Brain microvascular endothelial cell (primary cell): ENCODE data around the gene SEZ6L.

Experiments used
- DNase-seq: peaks from one replicate; pipeline ENCODE4 v3.0.0-alpha.2; 2020
- H3K27ac ChIP-seq: fragments of 250-450 bp; sonication (Bioruptor Pico); 2 replicates; pipeline ENCODE4 v1.5.1; 2020; ENCODE audit warnings: mild to moderate bottlenecking, moderate library complexity
- H3K27me3 ChIP-seq: fragments of 250-450 bp; sonication (Bioruptor Pico); replicated peaks from 2 replicates; pipeline ENCODE4 v1.5.1; 2020; ENCODE audit warnings: mild to moderate bottlenecking
- H3K36me3 ChIP-seq: fragments of 250-450 bp; sonication (Bioruptor Pico); replicated peaks from 2 replicates; pipeline ENCODE4 v1.5.1; 2020; ENCODE audit warnings: mild to moderate bottlenecking
- H3K4me3 ChIP-seq: 2 replicates; pipeline ENCODE4 v1.5.1; 2011; ENCODE audit warnings: low read depth, mild to moderate bottlenecking, control low read depth, low read length, moderate library complexity
- in situ Hi-C: cut with HindIII; loops from 2 replicates; pipeline ENCODE4 v1.10.0; 2017; ENCODE audit warnings: low sequenced_read_pairs, low pct_ligation_motif_present
- TF ChIP-seq, protein P1 (sequence below): IDR thresholded peaks from 2 replicates; pipeline ENCODE4 v1.5.1; 2011; ENCODE audit warnings: low read depth, mild to moderate bottlenecking, moderate library complexity, low read length, control low read depth, inconsistent platforms; ENCODE audit errors: missing control alignments

The SEZ6L gene

DNA sequence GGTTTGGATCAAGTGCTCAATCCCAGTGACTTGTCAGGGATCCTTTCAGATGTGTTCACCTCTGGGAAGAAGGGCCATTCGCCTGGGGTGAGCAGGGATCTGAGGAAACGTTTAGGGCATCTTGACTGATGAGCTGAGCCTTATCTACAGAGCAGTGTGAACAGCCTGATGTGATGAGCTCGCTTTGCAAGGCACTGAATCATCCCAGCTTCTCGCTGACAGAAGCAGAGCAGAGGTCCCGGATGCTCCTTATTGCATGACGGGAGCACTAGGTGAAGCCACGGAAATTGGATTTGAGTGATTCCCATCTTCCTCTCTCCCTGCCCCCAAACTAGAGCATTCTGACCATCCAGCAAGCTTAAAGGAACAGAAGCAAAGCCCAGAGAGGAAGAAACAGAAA is 46.5 kb downstream of the SEZ6L start:
- TF ChIP-seq, protein P1, sequence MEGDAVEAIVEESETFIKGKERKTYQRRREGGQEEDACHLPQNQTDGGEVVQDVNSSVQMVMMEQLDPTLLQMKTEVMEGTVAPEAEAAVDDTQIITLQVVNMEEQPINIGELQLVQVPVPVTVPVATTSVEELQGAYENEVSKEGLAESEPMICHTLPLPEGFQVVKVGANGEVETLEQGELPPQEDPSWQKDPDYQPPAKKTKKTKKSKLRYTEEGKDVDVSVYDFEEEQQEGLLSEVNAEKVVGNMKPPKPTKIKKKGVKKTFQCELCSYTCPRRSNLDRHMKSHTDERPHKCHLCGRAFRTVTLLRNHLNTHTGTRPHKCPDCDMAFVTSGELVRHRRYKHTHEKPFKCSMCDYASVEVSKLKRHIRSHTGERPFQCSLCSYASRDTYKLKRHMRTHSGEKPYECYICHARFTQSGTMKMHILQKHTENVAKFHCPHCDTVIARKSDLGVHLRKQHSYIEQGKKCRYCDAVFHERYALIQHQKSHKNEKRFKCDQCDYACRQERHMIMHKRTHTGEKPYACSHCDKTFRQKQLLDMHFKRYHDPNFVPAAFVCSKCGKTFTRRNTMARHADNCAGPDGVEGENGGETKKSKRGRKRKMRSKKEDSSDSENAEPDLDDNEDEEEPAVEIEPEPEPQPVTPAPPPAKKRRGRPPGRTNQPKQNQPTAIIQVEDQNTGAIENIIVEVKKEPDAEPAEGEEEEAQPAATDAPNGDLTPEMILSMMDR: no peak
- in situ Hi-C loops: no loop called here
- Histone ChIP-seq H3K36me3 (no peaks in the 10 kb centered on the region), H3K4me3 (no peak overlapping the region), H3K27ac (no peak overlapping the region), H3K27me3 (no peaks in the 10 kb centered on the region)
- DNase-seq: no peak

GRCh38 chr22:26225207-26225606 is 55.9 kb downstream of the SEZ6L start:
- no peak for DNase-seq
- in situ Hi-C loops: no loop called here
- TF ChIP-seq, protein P1: no peak

GRCh38 chr22:26226538-26227297 is 57.5 kb downstream of the SEZ6L start:
- TF ChIP-seq, protein P1: no peak
- no peaks in the 10 kb centered on the region for H3K27me3 ChIP-seq
- no peak overlapping the region for H3K4me3 ChIP-seq
- in situ Hi-C loops: no loop called here
- no peaks in the 10 kb centered on the region for H3K36me3 ChIP-seq
- no peak overlapping the region for H3K27ac ChIP-seq
- no peak for DNase-seq

More at GRCh38 chr22:26225207-26225606, 55.9 kb downstream of the SEZ6L start:
- no peaks in the 10 kb centered on the region for H3K27me3 ChIP-seq
- no peaks in the 10 kb centered on the region for H3K36me3 ChIP-seq
- H3K4me3 ChIP-seq: no peak overlapping the region
- no peak overlapping the region for H3K27ac ChIP-seq

- no peak for DNase-seq
- H3K4me3 ChIP-seq: no peak overlapping the region
- no peaks in the 10 kb centered on the region for H3K36me3 ChIP-seq
- in situ Hi-C loops: no loop called here
- TF ChIP-seq, protein P1: no peak
- H3K27me3 ChIP-seq: no peaks in the 10 kb centered on the region
- no peak overlapping the region for H3K27ac ChIP-seq
These were observed 60.6 kb downstream of the SEZ6L start for GRCh38 chr22:26229910-26230309.

DNA sequence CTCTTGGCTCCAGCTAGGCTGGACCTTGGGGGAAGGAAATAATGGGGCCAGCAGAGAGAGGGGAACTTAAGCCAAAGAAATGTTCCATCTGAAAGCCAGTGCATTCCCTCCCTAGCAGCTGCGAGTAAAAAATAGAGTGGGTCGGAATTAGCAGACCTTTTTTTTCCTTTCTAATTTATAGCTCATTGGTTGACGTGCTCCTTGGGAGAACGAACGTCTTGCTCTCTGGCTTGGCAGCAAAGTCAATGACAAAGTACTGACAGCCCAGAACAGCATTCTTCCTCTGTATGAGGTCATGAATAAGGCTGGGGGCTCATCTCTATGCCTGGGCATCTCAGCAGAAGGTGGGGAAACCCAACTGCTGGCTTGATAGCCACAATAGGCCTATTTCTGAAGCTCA is 65.0 kb downstream of the SEZ6L start:
- in situ Hi-C loops: no loop called here
- H3K4me3 ChIP-seq: no peak overlapping the region
- TF ChIP-seq, protein P1: no peak
- no peaks in the 10 kb centered on the region for H3K27me3 ChIP-seq
- DNase-seq: no peak
- no peaks in the 10 kb centered on the region for H3K36me3 ChIP-seq
- no peak overlapping the region for H3K27ac ChIP-seq
